PC-9 (cell line): ENCODE measurements around the gene SBF1. TPM values are rescaled to one million over a fixed set of nuclear protein-coding genes. Genes with fewer than 3 reads are reported as not detected.
A peak's percentile ranks its signal among the peaks of the same experiment; 100 is the strongest.

ENCODE experiments used
- BruUV-seq: library from RNA; stranded (reverse); fragments of 400-500 nt; replicated peaks from 2 replicates; lab custom pipeline; 2021; lab: Mats Ljungman, UMichigan
- CTCF ChIA-PET: fragments of 300-600 bp; sonication (Branson Sonifier 250); formaldehyde crosslinking; loops from one replicate; lab custom pipeline; 2022; ENCODE audit warnings: antibody characterized with exemption; lab: Charles Lee
- POLR2A ChIA-PET: fragments of 300-600 bp; sonication (Branson Sonifier 250); formaldehyde crosslinking; loops from one replicate; lab custom pipeline; 2022; ENCODE audit warnings: antibody characterized with exemption; ENCODE audit not compliant: unreplicated experiment; lab: Charles Lee
- DNase-seq, 2 experiments: peaks; one replicate each; pipeline versions ENCODE4 v3.0.0 to v3.0.0-alpha.2; 2015 to 2022; ENCODE audit warnings: mixed read lengths in 1 of 2
- H2AFZ ChIP-seq: fragments of 200-600 bp; sonication (generic); 2 replicates; pipeline ENCODE4 v1.8.1; 2017; ENCODE audit warnings: antibody characterized with exemption
- H3F3A ChIP-seq: fragments of 200-600 bp; sonication (generic); 2 replicates; pipeline ENCODE4 v1.8.1; 2017; ENCODE audit warnings: antibody characterized with exemption, mild to moderate bottlenecking, low read depth; ENCODE audit not compliant: insufficient read depth
- H3K27ac ChIP-seq: fragments of 200-600 bp; sonication (generic); 2 replicates; pipeline ENCODE4 v1.6.1; 2016; ENCODE audit warnings: mixed run types
- H3K27me3 ChIP-seq: fragments of 200-600 bp; sonication (generic); 2 replicates; pipeline ENCODE4 v1.6.1; 2016; ENCODE audit warnings: low read depth, mixed run types; ENCODE audit not compliant: insufficient read depth
- H3K36me3 ChIP-seq: fragments of 200-600 bp; sonication (generic); 2 replicates; pipeline ENCODE4 v1.6.1; 2016; ENCODE audit warnings: low read depth, mixed run types
- H3K4me1 ChIP-seq: fragments of 200-600 bp; sonication (generic); replicated peaks from 2 replicates; pipeline ENCODE4 v1.6.1; 2016; ENCODE audit warnings: mixed run types; ENCODE audit not compliant: insufficient read depth
- H3K4me2 ChIP-seq: fragments of 200-600 bp; sonication (generic); 2 replicates; pipeline ENCODE4 v1.6.1; 2017; ENCODE audit warnings: mixed run types
- H3K4me3 ChIP-seq: fragments of 200-600 bp; sonication (generic); 2 replicates; pipeline ENCODE4 v1.6.1; 2016; ENCODE audit warnings: mixed run types
- H3K79me2 ChIP-seq: fragments of 200-600 bp; sonication (generic); 2 replicates; pipeline ENCODE4 v1.6.1; 2017; ENCODE audit warnings: low read depth, mixed run types
- H3K9me2 ChIP-seq: fragments of 200-600 bp; sonication (generic); 2 replicates; pipeline ENCODE4 v1.8.1; 2017; ENCODE audit warnings: mild to moderate bottlenecking; ENCODE audit not compliant: insufficient read depth
- H3K9me3 ChIP-seq: fragments of 200-600 bp; sonication (generic); 2 replicates; pipeline ENCODE4 v1.8.1; 2016; ENCODE audit warnings: low read depth; ENCODE audit not compliant: insufficient read depth
- H4K20me1 ChIP-seq: fragments of 200-600 bp; sonication (generic); 2 replicates; pipeline ENCODE4 v1.8.1; 2017; ENCODE audit not compliant: insufficient read depth
- CTCF ChIP-seq: fragments of 200-600 bp; sonication (generic); conservative IDR thresholded peaks from 2 replicates; pipeline ENCODE4 v1.6.1; 2017; ENCODE audit warnings: mixed run types, antibody characterized with exemption, mild to moderate bottlenecking, moderate library complexity
- EZH2 ChIP-seq: fragments of 200-600 bp; sonication (generic); IDR thresholded peaks from 2 replicates; pipeline ENCODE4 v1.8.0; 2017; ENCODE audit warnings: antibody characterized with exemption, low read depth
- intact Hi-C: fragments of 100-400 bp; cut with micrococcal nuclease; formaldehyde crosslinking; loops from one replicate; pipeline ENCODE4 v1.10.0; 2022; ENCODE audit not compliant: unreplicated experiment
- total RNA-seq: library from RNA; stranded (reverse); gene quantifications from 2 replicates; pipeline ENCODE4 v1.2.3, GENCODE V29; 2021

SBF1 gene
- total RNA-seq, 1 experiment from 2014 or later, result 85.2 TPM

- DNase-seq, result no peak
- ChIA-PET POLR2A (interaction anchor here (0.6 to 0.7 kb wide), 2 partner anchors 29 to 238 kb away, joined by 4 to 5 read pairs; no protein-coding TSS in a partner anchor), CTCF (no interaction called here)
- peaks cover 10% of the 10 kb centered on the region; the same call in 1 of the 2 replicates for H3K36me3 ChIP-seq
- peaks cover 66% of the 10 kb centered on the region for H3K79me2 ChIP-seq
- BruUV-seq, result no TSS peak
- H3K9me3 ChIP-seq, result no peaks in the 10 kb centered on the region
- peak overlapping the region; percentile 87 for H3K4me2 ChIP-seq
- H3K9me2 ChIP-seq, result no peaks in the 10 kb centered on the region
- intact Hi-C loops, result no loop called here
- peaks cover 43% of the 10 kb centered on the region for H3F3A ChIP-seq
- H3K27ac ChIP-seq, result peak overlapping the region; percentile 44
- no peak overlapping the region for H2AFZ ChIP-seq
- peaks cover 59% of the 10 kb centered on the region for H3K4me1 ChIP-seq
- peak overlapping the region; percentile 22; the same call in 1 of the 2 replicates for H3K4me3 ChIP-seq
- TF ChIP-seq CTCF (no peak), EZH2 (no peak)
- H4K20me1 ChIP-seq, result peaks cover 78% of the 10 kb centered on the region
- no peaks in the 10 kb centered on the region for H3K27me3 ChIP-seq
These were observed 4.3 kb downstream of the SBF1 start for GRCh38 chr22:50470491-50470890.

GRCh38 chr22:50469377-50470305, 5.2 kb downstream of the SBF1 start:
- no peak overlapping the region for H2AFZ ChIP-seq
- POLR2A ChIA-PET, result interaction anchor here (0.6 to 0.7 kb wide), 4 partner anchors 23 to 237 kb away, joined by 4 to 8 read pairs (median 4); no protein-coding TSS in a partner anchor
- no TSS peak for BruUV-seq
- peaks cover 15% of the 10 kb centered on the region for H3K36me3 ChIP-seq
- H3K27ac ChIP-seq, result peak overlapping the region; percentile 44
- no peaks in the 10 kb centered on the region for H3K9me3 ChIP-seq
- H3K9me2 ChIP-seq, result no peaks in the 10 kb centered on the region
- H3F3A ChIP-seq, result peaks cover 43% of the 10 kb centered on the region
- TF ChIP-seq EZH2 (no peak), CTCF (no peak)
- no peaks in the 10 kb centered on the region for H3K27me3 ChIP-seq
- DNase-seq, result peak; percentile 90 to 94
- H3K4me1 ChIP-seq, result peaks cover 56% of the 10 kb centered on the region
- H3K79me2 ChIP-seq, result peaks cover 66% of the 10 kb centered on the region
- CTCF ChIA-PET, result interaction anchor here (0.6 kb wide), 1 partner anchor 38 kb away, joined by 5 read pairs; the partner anchor contains the start of gene NCAPH2
- intact Hi-C loops, result no loop called here
- H3K4me3 ChIP-seq, result peak overlapping the region; percentile 22; the same call in 1 of the 2 replicates
- H4K20me1 ChIP-seq, result peaks cover 87% of the 10 kb centered on the region
- peak overlapping the region; percentile 87 for H3K4me2 ChIP-seq

GRCh38 chr22:50468626-50469025, 6.2 kb downstream of the SBF1 start:
- DNase-seq, result no peak
- H3K9me2 ChIP-seq, result no peaks in the 10 kb centered on the region
- H3K27ac ChIP-seq, result no peak overlapping the region
- ChIA-PET POLR2A (no interaction called here), CTCF (no interaction called here)
- no peaks in the 10 kb centered on the region for H3K9me3 ChIP-seq
- no TSS peak for BruUV-seq
- intact Hi-C loops, result no loop called here
- peaks cover 17% of the 10 kb centered on the region for H3K36me3 ChIP-seq
- no peak for TF ChIP-seq CTCF
- TF ChIP-seq EZH2, result no peak
- H2AFZ ChIP-seq, result no peak overlapping the region
- peaks cover 43% of the 10 kb centered on the region for H3F3A ChIP-seq
- peak overlapping the region; percentile 87 for H3K4me2 ChIP-seq
- H3K79me2 ChIP-seq, result peaks cover 56% of the 10 kb centered on the region
- no peaks in the 10 kb centered on the region for H3K27me3 ChIP-seq
- no peak overlapping the region for H3K4me3 ChIP-seq
- peaks cover 86% of the 10 kb centered on the region for H4K20me1 ChIP-seq
- H3K4me1 ChIP-seq, result peaks cover 53% of the 10 kb centered on the region
